Measurements from ENCODE around the gene PHC2.

DNA sequence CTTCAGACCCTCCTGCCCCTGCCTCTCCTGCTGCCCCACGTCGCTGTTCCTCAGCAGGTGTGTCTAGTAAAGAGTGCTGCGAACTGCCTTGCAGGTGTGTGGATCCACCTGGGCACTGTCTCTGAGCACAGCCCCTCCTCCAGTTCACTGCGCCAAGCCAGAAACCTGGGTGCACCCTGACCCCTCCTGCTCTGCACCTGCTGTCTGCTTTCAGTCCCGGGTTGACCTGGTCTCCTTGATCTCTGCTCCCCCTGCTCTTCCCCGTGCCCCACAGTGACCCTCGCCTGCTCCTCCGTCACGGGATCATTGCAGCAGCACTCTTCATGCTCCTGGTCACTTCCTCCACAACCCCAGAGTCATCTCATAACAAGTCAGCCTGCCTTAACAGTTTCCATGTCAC lies 116.5 kb downstream of the PHC2 start:
- TF ChIP-seq, protein P1, sequence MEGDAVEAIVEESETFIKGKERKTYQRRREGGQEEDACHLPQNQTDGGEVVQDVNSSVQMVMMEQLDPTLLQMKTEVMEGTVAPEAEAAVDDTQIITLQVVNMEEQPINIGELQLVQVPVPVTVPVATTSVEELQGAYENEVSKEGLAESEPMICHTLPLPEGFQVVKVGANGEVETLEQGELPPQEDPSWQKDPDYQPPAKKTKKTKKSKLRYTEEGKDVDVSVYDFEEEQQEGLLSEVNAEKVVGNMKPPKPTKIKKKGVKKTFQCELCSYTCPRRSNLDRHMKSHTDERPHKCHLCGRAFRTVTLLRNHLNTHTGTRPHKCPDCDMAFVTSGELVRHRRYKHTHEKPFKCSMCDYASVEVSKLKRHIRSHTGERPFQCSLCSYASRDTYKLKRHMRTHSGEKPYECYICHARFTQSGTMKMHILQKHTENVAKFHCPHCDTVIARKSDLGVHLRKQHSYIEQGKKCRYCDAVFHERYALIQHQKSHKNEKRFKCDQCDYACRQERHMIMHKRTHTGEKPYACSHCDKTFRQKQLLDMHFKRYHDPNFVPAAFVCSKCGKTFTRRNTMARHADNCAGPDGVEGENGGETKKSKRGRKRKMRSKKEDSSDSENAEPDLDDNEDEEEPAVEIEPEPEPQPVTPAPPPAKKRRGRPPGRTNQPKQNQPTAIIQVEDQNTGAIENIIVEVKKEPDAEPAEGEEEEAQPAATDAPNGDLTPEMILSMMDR (IDR thresholded peaks at IDR 0.05; ENCODE audit: poor library complexity) = no peak
- no peak for TF ChIP-seq EZH2 (IDR thresholded peaks at IDR 0.05; ENCODE audit: borderline replicate concordance)
- TF ChIP-seq EZH2phosphoT487 (IDR thresholded peaks at IDR 0.05; ENCODE audit: low read depth, severe bottlenecking, unreplicated experiment) = no peak
